NCI-H2029 (cell line): Measurements from ENCODE around the gene PEX14.
A peak's percentile ranks its signal among the peaks of the same experiment; 100 is the strongest.

Source experiments
- DNase-seq: peaks from one replicate; lab custom pipeline; 2025; lab: John Stamatoyannopoulos, UW

PEX14 gene

GRCh38 chr1:10517677-10517982 is 42.9 kb downstream of the PEX14 start:
- DNase-seq = no peak

- peak; percentile 29 for DNase-seq
Measured at GRCh38 chr1:10519016-10519417, 44.3 kb downstream of the PEX14 start.

GRCh38 chr1:10520497-10520896 is 45.7 kb downstream of the PEX14 start:
- DNase-seq = no peak

GRCh38 chr1:10520952-10521351 is 46.2 kb downstream of the PEX14 start:
- DNase-seq = no peak

GRCh38 chr1:10521537-10522157 is 46.9 kb downstream of the PEX14 start:
- no peak for DNase-seq

- DNase-seq = no peak
Measured at GRCh38 chr1:10522322-10522860, 47.6 kb downstream of the PEX14 start.

GRCh38 chr1:10525208-10525607 is 50.5 kb downstream of the PEX14 start:
- DNase-seq = no peak

GRCh38 chr1:10528066-10529014 is 53.6 kb downstream of the PEX14 start:
- DNase-seq = no peak

GRCh38 chr1:10529091-10529490 is 54.3 kb downstream of the PEX14 start:
- no peak for DNase-seq

- DNase-seq = no peak
Measured at GRCh38 chr1:10529765-10530164, 55.0 kb downstream of the PEX14 start.

GRCh38 chr1:10530281-10530740 is 55.6 kb downstream of the PEX14 start:
- DNase-seq = no peak

- no peak for DNase-seq
Measured at GRCh38 chr1:10530756-10531495, 56.2 kb downstream of the PEX14 start.

GRCh38 chr1:10532362-10532761 is 57.6 kb downstream of the PEX14 start:
- DNase-seq = no peak

- no peak for DNase-seq
Measured at GRCh38 chr1:10534519-10534918, 59.8 kb downstream of the PEX14 start.

GRCh38 chr1:10536133-10536770 is 61.5 kb downstream of the PEX14 start:
- no peak for DNase-seq

GRCh38 chr1:10537082-10537766 is 62.5 kb downstream of the PEX14 start:
- peak; percentile 75 for DNase-seq

GRCh38 chr1:10538646-10539355 is 64.1 kb downstream of the PEX14 start:
- DNase-seq = no peak

- DNase-seq = no peak
Measured at GRCh38 chr1:10539411-10540043, 64.8 kb downstream of the PEX14 start.

GRCh38 chr1:10540277-10541005 is 65.7 kb downstream of the PEX14 start:
- no peak for DNase-seq
